Measurements from ENCODE around the gene ZNF609. TPM values are rescaled to one million over a fixed set of nuclear protein-coding genes. Genes with fewer than 3 reads are reported as not detected.

Gene ZNF609, protein sequence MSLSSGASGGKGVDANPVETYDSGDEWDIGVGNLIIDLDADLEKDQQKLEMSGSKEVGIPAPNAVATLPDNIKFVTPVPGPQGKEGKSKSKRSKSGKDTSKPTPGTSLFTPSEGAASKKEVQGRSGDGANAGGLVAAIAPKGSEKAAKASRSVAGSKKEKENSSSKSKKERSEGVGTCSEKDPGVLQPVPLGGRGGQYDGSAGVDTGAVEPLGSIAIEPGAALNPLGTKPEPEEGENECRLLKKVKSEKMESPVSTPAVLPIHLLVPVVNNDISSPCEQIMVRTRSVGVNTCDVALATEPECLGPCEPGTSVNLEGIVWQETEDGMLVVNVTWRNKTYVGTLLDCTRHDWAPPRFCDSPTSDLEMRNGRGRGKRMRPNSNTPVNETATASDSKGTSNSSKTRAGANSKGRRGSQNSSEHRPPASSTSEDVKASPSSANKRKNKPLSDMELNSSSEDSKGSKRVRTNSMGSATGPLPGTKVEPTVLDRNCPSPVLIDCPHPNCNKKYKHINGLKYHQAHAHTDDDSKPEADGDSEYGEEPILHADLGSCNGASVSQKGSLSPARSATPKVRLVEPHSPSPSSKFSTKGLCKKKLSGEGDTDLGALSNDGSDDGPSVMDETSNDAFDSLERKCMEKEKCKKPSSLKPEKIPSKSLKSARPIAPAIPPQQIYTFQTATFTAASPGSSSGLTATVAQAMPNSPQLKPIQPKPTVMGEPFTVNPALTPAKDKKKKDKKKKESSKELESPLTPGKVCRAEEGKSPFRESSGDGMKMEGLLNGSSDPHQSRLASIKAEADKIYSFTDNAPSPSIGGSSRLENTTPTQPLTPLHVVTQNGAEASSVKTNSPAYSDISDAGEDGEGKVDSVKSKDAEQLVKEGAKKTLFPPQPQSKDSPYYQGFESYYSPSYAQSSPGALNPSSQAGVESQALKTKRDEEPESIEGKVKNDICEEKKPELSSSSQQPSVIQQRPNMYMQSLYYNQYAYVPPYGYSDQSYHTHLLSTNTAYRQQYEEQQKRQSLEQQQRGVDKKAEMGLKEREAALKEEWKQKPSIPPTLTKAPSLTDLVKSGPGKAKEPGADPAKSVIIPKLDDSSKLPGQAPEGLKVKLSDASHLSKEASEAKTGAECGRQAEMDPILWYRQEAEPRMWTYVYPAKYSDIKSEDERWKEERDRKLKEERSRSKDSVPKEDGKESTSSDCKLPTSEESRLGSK (N-terminal part only)
- 11.0 TPM for polyA plus RNA-seq (2012; ENCODE audit: low read depth, missing spikeins)

DNA sequence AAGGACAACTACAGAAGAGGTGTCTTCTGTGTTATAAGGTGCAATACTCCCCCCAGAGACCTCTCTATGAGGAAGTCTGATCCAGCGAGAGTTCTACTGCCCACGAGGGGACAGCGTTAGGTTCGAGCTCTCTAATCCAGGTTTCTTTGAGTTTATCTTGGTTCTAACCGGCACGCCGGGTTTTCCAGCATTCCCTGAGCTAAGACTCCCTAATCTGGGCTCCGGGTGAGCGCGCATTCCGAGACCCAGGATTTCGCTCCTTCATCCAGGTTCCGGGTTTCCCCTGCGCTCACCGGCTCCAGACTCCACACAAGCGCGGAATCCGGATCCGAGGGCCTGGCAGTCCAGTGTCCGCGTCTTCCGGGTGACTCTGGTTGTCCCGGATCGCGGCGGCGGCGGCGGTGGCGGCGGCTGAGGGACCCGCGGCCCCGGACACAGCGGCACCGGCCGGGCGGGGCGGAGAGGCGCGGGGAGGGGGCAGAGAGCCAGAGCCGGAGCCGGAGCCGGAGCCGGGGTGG is at the start of gene ZNF609:
TSS of gene ZNF609 (plus strand) at position 373 of the 518 bp plus-strand sequence. CDS start 38,842 bp downstream, outside the sequence.
- FAIRE-seq: peak; percentile 66
- peak; percentile 45; the same call in 1 of the 2 replicates for TF ChIP-seq POLR2AphosphoS5 (IDR thresholded peaks at IDR 0.05; ENCODE audit: low read depth, low read length)
- TF ChIP-seq POLR2A (IDR thresholded peaks at IDR 0.05; ENCODE audit: low read depth, low read length): no peak; the same call in 1 of the 2 replicates
- TF ChIP-seq SPI1 (IDR thresholded peaks at IDR 0.05; ENCODE audit: low read depth, low read length): peak; percentile 69
- peak; percentile 67 for TF ChIP-seq TAF1 (IDR thresholded peaks at IDR 0.05; ENCODE audit: low read depth, low read length)
- peak; percentile 35 for TF ChIP-seq PAX5 (IDR thresholded peaks at IDR 0.05; ENCODE audit: insufficient read depth, low read length, severe bottlenecking)
- TF ChIP-seq POU2F2 (IDR thresholded peaks at IDR 0.05; ENCODE audit: low read depth, low read length): peak; percentile 67; the same call in 1 of the 2 replicates
- peak; percentile 72 for DNase-seq (ENCODE audit: insufficient read length, low spot score)

DNA sequence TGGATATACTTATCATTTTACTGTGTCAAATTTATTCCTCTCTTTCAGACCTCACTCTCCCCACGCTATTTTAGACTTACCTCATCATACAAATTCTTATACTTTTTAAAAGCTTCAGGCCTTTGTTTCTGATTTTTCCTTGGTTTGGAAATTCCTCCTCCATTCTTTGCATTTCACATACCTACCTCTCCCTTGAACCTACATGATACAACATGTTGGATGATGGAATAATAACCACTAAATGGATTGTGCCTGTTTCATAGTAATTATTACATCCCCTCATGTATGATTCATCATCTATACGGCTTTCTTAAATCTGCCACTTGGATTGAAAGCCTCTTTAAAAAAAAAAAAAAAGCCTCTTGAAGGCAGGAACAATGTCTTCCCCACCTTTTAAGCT is 48.2 kb upstream of the ZNF609 start:
- no peak for TF ChIP-seq POLR2AphosphoS5 (IDR thresholded peaks at IDR 0.05; ENCODE audit: low read depth, low read length)
- TF ChIP-seq PAX5 (IDR thresholded peaks at IDR 0.05; ENCODE audit: insufficient read depth, low read length, severe bottlenecking): no peak
- no peak for TF ChIP-seq POU2F2 (IDR thresholded peaks at IDR 0.05; ENCODE audit: low read depth, low read length)
- no peak for TF ChIP-seq POLR2A (IDR thresholded peaks at IDR 0.05; ENCODE audit: low read depth, low read length)
- DNase-seq (ENCODE audit: insufficient read length, low spot score): no peak
- FAIRE-seq: no peak

DNA sequence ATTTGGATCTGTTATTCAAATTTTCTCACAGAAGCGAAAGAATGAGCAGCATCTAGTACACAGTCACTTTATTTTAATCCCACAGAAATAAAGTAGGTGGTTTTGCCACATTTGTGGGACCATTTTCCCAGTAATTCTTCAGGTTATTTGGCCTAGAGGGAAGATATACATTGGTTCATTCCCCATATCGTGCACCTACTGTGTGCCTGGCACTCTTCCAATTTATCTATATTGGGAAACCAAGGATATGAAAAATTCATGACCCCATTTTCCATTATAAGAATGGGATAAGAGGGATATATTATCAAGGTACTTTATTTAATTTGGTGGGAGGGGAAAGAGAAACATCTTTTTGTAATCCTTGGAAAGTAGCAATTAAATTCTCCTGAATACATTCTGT is 37.7 kb upstream of the ZNF609 start:
- TF ChIP-seq POLR2AphosphoS5 (IDR thresholded peaks at IDR 0.05; ENCODE audit: low read depth, low read length): no peak
- no peak for TF ChIP-seq SPI1 (IDR thresholded peaks at IDR 0.05; ENCODE audit: low read depth, low read length)
- TF ChIP-seq TAF1 (IDR thresholded peaks at IDR 0.05; ENCODE audit: low read depth, low read length): no peak
- no peak for TF ChIP-seq POU2F2 (IDR thresholded peaks at IDR 0.05; ENCODE audit: low read depth, low read length)
- no peak for TF ChIP-seq PAX5 (IDR thresholded peaks at IDR 0.05; ENCODE audit: insufficient read depth, low read length, severe bottlenecking)
- no peak for TF ChIP-seq POLR2A (IDR thresholded peaks at IDR 0.05; ENCODE audit: low read depth, low read length)
- DNase-seq (ENCODE audit: insufficient read length, low spot score) (no peak), FAIRE-seq (no peak)

DNA sequence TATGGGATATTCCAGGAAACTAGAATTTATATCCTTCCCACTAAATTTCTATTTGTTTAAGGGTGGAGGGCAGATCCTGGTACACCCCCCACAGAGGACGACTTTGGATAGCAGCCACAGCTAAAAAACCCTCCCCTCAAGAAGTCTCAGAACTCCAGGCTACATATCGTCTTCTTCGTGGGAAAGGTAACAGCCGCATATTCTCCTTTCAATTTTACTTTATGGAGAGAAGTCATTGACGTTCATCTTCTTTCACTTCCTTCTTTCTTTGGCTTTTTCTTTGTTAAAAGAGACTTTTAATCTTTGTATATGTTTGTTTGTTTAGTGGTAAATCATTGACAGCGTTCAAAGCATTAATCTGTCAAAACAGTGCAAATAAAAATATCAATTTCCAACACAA is 36.4 kb upstream of the ZNF609 start:
- DNase-seq (ENCODE audit: insufficient read length, low spot score) (no peak), FAIRE-seq (no peak)
- TF ChIP-seq SPI1 (IDR thresholded peaks at IDR 0.05; ENCODE audit: low read depth, low read length) (peak; percentile 90), POLR2A (IDR thresholded peaks at IDR 0.05; ENCODE audit: low read depth, low read length) (no peak)

DNA sequence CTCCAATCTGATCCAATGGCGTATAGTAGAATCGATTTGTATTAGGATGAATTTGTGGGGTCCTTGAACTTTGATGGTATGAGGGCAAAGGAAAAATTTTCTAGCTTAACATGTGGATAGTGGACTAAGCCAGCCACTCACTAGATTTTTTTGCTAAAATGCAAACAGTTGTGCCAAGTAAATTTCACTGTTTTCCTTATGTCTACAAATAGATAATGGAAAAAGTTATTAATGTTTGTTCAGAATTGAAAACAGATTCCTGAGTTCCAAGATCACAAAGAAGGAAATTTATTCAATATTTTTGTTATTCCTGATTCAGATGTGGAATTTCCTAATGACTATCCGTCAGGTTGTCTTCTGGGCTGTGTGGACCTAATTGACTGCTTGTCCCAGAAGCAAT is 35.2 kb upstream of the ZNF609 start:
- FAIRE-seq (no peak), DNase-seq (ENCODE audit: insufficient read length, low spot score) (no peak)
- no peak for TF ChIP-seq POLR2A (IDR thresholded peaks at IDR 0.05; ENCODE audit: low read depth, low read length)
- TF ChIP-seq POLR2AphosphoS5 (IDR thresholded peaks at IDR 0.05; ENCODE audit: low read depth, low read length): no peak
- no peak for TF ChIP-seq SPI1 (IDR thresholded peaks at IDR 0.05; ENCODE audit: low read depth, low read length)
- no peak for TF ChIP-seq TAF1 (IDR thresholded peaks at IDR 0.05; ENCODE audit: low read depth, low read length)
- TF ChIP-seq POU2F2 (IDR thresholded peaks at IDR 0.05; ENCODE audit: low read depth, low read length): no peak
- no peak for TF ChIP-seq PAX5 (IDR thresholded peaks at IDR 0.05; ENCODE audit: insufficient read depth, low read length, severe bottlenecking)

DNA sequence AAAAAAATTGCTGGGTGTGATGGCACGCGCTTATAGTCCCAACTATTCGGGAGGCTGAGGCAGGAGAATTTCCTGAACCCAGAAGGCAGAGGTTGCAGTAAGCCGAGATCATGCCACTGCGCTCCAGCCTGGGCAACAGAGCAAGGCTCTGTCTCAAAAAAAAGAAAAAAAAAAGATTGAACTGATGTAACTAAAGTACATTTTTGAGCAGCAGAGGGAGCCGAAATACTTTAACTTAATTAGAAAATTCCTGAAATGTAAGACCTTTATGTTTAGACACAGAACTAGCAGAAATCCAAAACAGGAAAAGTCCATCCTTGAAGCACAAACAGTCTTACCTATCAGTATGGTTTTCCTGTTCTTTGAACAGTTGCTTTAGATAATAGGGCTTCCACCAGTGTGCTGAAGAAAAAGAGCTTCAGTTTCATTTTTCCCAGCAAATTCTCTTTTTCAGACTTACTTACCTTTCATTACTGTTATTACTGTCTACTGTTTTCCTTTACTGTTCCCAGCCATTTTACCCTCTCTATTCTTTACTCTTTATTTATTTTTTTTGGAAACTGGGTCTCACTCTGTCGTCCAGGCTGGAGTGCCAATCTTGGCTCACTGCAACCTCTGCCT is 33.4 kb upstream of the ZNF609 start:
- no peak for DNase-seq (ENCODE audit: insufficient read length, low spot score)
- TF ChIP-seq SPI1 (IDR thresholded peaks at IDR 0.05; ENCODE audit: low read depth, low read length) (no peak), PAX5 (IDR thresholded peaks at IDR 0.05; ENCODE audit: insufficient read depth, low read length, severe bottlenecking) (no peak), POLR2AphosphoS5 (IDR thresholded peaks at IDR 0.05; ENCODE audit: low read depth, low read length) (no peak)
- FAIRE-seq: no peak

DNA sequence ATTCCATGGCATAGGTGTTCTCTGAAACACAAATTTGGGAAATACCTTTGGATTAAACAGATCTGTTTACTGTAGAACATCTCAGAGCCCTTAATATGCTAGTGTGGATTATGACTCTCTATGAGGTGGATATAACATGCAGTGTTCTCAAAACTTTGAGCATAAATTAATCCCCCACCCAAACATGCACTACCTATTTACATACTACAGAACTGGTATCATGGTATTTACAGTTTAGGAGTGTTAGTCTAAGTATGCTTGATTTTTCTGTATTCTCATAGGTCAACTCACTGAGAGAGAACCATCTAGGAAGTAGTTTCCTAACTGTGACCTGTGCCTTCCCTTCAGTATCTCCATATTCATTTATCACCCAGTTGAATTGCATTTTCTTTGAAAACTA is 30.9 kb upstream of the ZNF609 start:
- TF ChIP-seq POLR2A (IDR thresholded peaks at IDR 0.05; ENCODE audit: low read depth, low read length): no peak
- TF ChIP-seq SPI1 (IDR thresholded peaks at IDR 0.05; ENCODE audit: low read depth, low read length): no peak
- FAIRE-seq (no peak), DNase-seq (ENCODE audit: insufficient read length, low spot score) (no peak)

DNA sequence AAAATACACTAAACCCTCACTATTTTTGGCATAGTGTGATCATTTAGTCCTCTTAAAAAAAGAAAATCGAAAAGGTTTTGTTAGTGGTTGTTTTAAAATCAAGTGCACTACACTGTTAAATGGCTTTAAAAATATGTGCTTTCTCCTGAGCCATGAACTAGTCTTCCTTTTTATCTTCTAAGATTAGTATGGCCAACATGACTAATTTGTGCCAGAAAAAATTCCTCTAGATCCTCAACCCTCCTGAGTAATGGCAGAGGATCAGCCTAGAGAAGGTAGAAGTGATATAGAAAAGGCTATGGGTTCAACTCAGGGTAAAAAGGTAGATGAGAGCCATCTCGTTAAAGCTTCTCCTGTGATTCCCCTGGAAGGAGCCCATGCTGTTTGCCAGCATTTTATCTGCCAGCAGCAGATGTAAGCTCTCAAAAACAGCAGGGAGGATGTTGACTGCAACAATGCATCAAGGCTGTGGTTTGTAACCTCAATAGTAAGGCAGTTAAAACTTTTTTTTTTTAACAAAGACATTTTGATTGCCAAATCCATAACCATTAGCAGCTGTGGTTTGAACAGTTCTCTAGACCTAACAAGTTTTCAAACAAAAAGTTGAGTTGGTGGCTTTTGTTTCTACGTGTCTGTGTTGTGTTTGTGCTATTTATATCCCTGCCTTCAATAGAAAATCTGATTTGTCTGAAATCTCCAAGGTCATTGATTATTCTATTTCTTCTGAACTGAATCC is 30.2 kb upstream of the ZNF609 start:
- no peak for DNase-seq (ENCODE audit: insufficient read length, low spot score)

More for the DNA sequence above, 30.2 kb upstream of the ZNF609 start:
- no peak for TF ChIP-seq SPI1 (IDR thresholded peaks at IDR 0.05; ENCODE audit: low read depth, low read length)
- TF ChIP-seq TAF1 (IDR thresholded peaks at IDR 0.05; ENCODE audit: low read depth, low read length): no peak
- TF ChIP-seq POU2F2 (IDR thresholded peaks at IDR 0.05; ENCODE audit: low read depth, low read length): no peak
- no peak for TF ChIP-seq POLR2A (IDR thresholded peaks at IDR 0.05; ENCODE audit: low read depth, low read length)
- no peak for TF ChIP-seq PAX5 (IDR thresholded peaks at IDR 0.05; ENCODE audit: insufficient read depth, low read length, severe bottlenecking)
- TF ChIP-seq POLR2AphosphoS5 (IDR thresholded peaks at IDR 0.05; ENCODE audit: low read depth, low read length): no peak
- no peak for FAIRE-seq
